HEK293T (cell line): ENCODE data around the gene OR12D1.

Experiments used
- ARNT ChIP-seq: fragments of 450-650 bp; IDR thresholded peaks from 2 replicates; pipeline ENCODE4 v1.6.1; 2017; ENCODE audit warnings: mild to moderate bottlenecking
- BHLHE40 ChIP-seq: fragments of 450-650 bp; IDR thresholded peaks from 2 replicates; pipeline ENCODE4 v1.6.1; 2016; ENCODE audit warnings: mild to moderate bottlenecking, moderate library complexity, borderline replicate concordance
- ELF4 ChIP-seq: fragments of 450-650 bp; IDR thresholded peaks from 2 replicates; pipeline ENCODE4 v1.6.1; 2017; ENCODE audit warnings: antibody characterized with exemption
- FOXM1 ChIP-seq: fragments of 450-650 bp; IDR thresholded peaks from 2 replicates; pipeline ENCODE4 v1.6.1; 2017; ENCODE audit warnings: mild to moderate bottlenecking, borderline replicate concordance
- TF ChIP-seq, protein P1 (sequence below): fragments of 450-650 bp; IDR thresholded peaks from 2 replicates; pipeline ENCODE4 v1.6.1; 2016

DNA sequence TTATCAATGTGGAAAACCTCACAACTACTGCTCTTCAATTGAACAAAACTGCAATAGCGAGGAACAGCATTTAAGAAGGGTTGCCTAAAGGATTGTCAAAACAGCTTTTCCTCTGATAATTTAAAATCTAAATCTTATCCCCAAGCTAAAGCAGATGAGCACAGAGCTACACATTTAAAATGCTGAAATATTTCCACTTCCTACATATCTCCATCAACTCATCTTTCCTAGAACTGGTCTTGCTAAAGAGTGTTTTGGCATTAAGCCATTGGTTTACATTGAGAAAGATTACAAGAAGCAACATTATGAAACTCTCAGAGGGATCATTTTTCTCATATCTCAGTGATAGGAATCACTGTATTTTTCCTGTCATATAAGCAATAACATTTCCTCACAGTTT, 28.0 kb downstream of the OR12D1 start:
- TF ChIP-seq ELF4 (no peak), ARNT (no peak), BHLHE40 (no peak), FOXM1 (no peak)
- TF ChIP-seq, protein P1, sequence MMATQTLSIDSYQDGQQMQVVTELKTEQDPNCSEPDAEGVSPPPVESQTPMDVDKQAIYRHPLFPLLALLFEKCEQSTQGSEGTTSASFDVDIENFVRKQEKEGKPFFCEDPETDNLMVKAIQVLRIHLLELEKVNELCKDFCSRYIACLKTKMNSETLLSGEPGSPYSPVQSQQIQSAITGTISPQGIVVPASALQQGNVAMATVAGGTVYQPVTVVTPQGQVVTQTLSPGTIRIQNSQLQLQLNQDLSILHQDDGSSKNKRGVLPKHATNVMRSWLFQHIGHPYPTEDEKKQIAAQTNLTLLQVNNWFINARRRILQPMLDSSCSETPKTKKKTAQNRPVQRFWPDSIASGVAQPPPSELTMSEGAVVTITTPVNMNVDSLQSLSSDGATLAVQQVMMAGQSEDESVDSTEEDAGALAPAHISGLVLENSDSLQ: no peak
